Astrocyte (in vitro differentiated cells and primary cell): ENCODE data around the gene PTCD3. TPM values are rescaled to one million over a fixed set of nuclear protein-coding genes. Genes with fewer than 3 reads are reported as not detected.

Experiments
- DNase-seq: peaks from one replicate; pipeline ENCODE4 v3.0.0-alpha.2; 2010; ENCODE audit warnings: low read depth
- FAIRE-seq: peaks from 2 replicates; lab custom pipeline; 2011; peaks lifted over from hg19 to GRCh38; lab: Jason Lieb, UNC
- H2AFZ ChIP-seq: 2 replicates; pipeline ENCODE4 v1.6.0; 2012; ENCODE audit warnings: low read depth, low read length, inconsistent platforms
- H3K27ac ChIP-seq: 2 replicates; pipeline ENCODE4 v1.5.1; 2011; ENCODE audit warnings: low read depth, low read length, inconsistent platforms
- H3K27me3 ChIP-seq: 2 replicates; pipeline ENCODE4 v1.6.0; 2011; ENCODE audit warnings: low read length, inconsistent platforms; ENCODE audit not compliant: insufficient read depth
- H3K36me3 ChIP-seq: 2 replicates; pipeline ENCODE4 v1.5.1; 2011; ENCODE audit warnings: low read length, inconsistent platforms; ENCODE audit not compliant: insufficient read depth
- H3K4me1 ChIP-seq: 2 replicates; pipeline ENCODE4 v1.5.1; 2011; ENCODE audit warnings: low read length, inconsistent platforms; ENCODE audit not compliant: insufficient read depth
- H3K4me2 ChIP-seq: 2 replicates; pipeline ENCODE4 v1.6.0; 2012; ENCODE audit warnings: low read length, inconsistent platforms
- H3K4me3 ChIP-seq: 2 replicates; pipeline ENCODE4 v1.5.1; 2011; ENCODE audit warnings: low read depth, mild to moderate bottlenecking, low read length, inconsistent platforms; ENCODE audit not compliant: insufficient read depth
- H3K79me2 ChIP-seq: 2 replicates; pipeline ENCODE4 v1.6.0; 2012; ENCODE audit warnings: mild to moderate bottlenecking, low read length, inconsistent platforms; ENCODE audit not compliant: insufficient read depth
- H3K9ac ChIP-seq: 2 replicates; pipeline ENCODE4 v1.6.0; 2012; ENCODE audit warnings: mild to moderate bottlenecking, low read length, inconsistent platforms
- H3K9me3 ChIP-seq: 2 replicates; pipeline ENCODE4 v1.5.1; 2012; ENCODE audit warnings: low read depth, mild to moderate bottlenecking, low read length, inconsistent platforms; ENCODE audit not compliant: insufficient read depth
- H4K20me1 ChIP-seq: 2 replicates; pipeline ENCODE4 v1.6.0; 2012; ENCODE audit warnings: low read length, inconsistent platforms; ENCODE audit not compliant: insufficient read depth
- H3K27ac Mint-ChIP-seq: one replicate; pipeline ENCODE4 v1.8.0; 2021; ENCODE audit warnings: mild to moderate bottlenecking, mixed read lengths; ENCODE audit not compliant: unreplicated experiment
- H3K27me3 Mint-ChIP-seq: one replicate; pipeline ENCODE4 v1.8.0; 2021; ENCODE audit warnings: low read depth, mixed read lengths; ENCODE audit not compliant: unreplicated experiment
- H3K36me3 Mint-ChIP-seq: one replicate; pipeline ENCODE4 v1.8.0; 2021; ENCODE audit warnings: low read depth, mixed read lengths; ENCODE audit not compliant: unreplicated experiment
- H3K4me1 Mint-ChIP-seq: one replicate; pipeline ENCODE4 v1.8.0; 2021; ENCODE audit warnings: low read depth, mixed read lengths; ENCODE audit not compliant: unreplicated experiment
- H3K4me3 Mint-ChIP-seq: one replicate; pipeline ENCODE4 v1.8.0; 2021; ENCODE audit warnings: mild to moderate bottlenecking, moderate library complexity, mixed read lengths; ENCODE audit not compliant: unreplicated experiment
- H3K9me3 Mint-ChIP-seq: one replicate; pipeline ENCODE4 v1.8.0; 2021; ENCODE audit warnings: mild to moderate bottlenecking, mixed read lengths; ENCODE audit not compliant: unreplicated experiment
- CTCF ChIP-seq: IDR thresholded peaks from 2 replicates; pipeline ENCODE4 v1.5.1; 2011; ENCODE audit warnings: low read depth, mild to moderate bottlenecking, inconsistent platforms, low read length, moderate library complexity; ENCODE audit not compliant: insufficient read depth
- EZH2 ChIP-seq: IDR thresholded peaks from 2 replicates; pipeline ENCODE4 v1.6.1; 2012; ENCODE audit warnings: mild to moderate bottlenecking, low read length, inconsistent platforms; ENCODE audit not compliant: insufficient read depth
- total RNA-seq: library from RNA; stranded (reverse); gene quantifications from 2 replicates; pipeline ENCODE4 v1.2.1, GENCODE V29; 2021

PTCD3 gene
- total RNA-seq, 1 donor from 2014 or later: 74.5 TPM

DNA sequence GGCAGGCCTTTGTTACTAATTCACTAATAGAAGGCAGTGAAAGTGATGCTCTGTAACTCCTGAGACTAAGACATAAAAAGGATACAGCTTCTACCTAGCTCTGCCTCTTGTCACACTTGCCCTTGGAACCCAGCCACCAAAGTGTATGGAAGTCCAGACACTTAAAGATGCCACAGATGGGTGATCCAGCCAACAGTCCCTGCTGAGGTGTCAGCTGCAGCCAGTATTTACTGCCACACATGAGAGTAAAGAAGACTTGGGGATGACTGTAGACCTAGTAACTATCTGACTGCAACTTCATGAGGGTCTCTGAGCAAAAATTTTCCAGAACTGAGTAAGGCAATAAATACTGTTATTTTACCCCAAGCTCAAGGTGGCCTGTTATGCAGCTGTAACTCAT is 80.4 kb downstream of the PTCD3 start:
- H3K27me3 ChIP-seq: no peaks in the 10 kb centered on the region
- no peaks in the 10 kb centered on the region for H3K27me3 Mint-ChIP-seq
- TF ChIP-seq EZH2 (no peak), CTCF (no peak)
- peaks cover 81% of the 10 kb centered on the region for H4K20me1 ChIP-seq
- no peak overlapping the region for H3K4me3 ChIP-seq
- peaks cover 5% of the 10 kb centered on the region for H3K36me3 Mint-ChIP-seq
- H3K9ac ChIP-seq: no peak overlapping the region
- H3K4me1 ChIP-seq: no peaks in the 10 kb centered on the region
- peaks cover 5% of the 10 kb centered on the region for H3K36me3 ChIP-seq
- peaks cover 100% of the 10 kb centered on the region for H3K79me2 ChIP-seq
- H3K4me2 ChIP-seq: no peak overlapping the region
- no peak overlapping the region for H3K4me3 Mint-ChIP-seq
- no peak for FAIRE-seq
- no peak overlapping the region for H3K27ac Mint-ChIP-seq
- no peaks in the 10 kb centered on the region for H3K9me3 ChIP-seq
- H3K27ac ChIP-seq: no peak overlapping the region
- no peaks in the 10 kb centered on the region for H3K9me3 Mint-ChIP-seq
- H2AFZ ChIP-seq: no peak overlapping the region
- peaks cover 28% of the 10 kb centered on the region for H3K4me1 Mint-ChIP-seq
- DNase-seq: no peak

DNA sequence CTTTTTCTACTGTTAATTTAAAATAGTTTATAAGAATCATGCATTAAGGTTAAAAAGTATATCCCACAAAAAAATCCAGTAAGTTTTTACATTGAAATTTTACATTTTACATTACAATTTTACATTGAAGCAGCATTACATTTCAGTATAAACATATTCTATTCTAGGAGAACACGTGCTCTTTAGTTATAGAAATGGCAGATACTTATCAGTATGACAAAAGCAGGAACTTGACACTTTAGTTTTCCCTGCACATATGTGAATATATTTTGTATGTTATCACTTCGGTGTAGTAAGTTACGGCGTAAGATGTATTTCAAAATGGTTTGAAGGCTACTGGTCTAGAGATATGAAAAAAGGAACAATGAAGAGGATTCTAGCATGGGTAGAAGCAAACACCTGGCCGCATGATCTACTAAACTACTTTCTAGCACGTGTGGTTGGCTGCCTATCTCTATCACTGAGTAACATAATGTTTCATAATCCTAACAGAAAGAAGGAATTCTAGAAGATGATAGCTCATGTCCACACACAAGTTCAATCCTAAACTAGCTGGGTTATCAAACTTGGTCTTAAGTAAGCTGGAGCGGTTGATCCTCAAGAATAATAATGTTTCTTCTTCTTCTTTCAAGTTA is 83.9 kb downstream of the PTCD3 start:
- Histone ChIP-seq H3K27me3 (no peaks in the 10 kb centered on the region), H3K9me3 (no peaks in the 10 kb centered on the region), H4K20me1 (peaks cover 89% of the 10 kb centered on the region), H3K9ac (no peak overlapping the region), H3K4me3 (no peak overlapping the region), H3K36me3 (peaks cover 5% of the 10 kb centered on the region), H3K4me1 (peaks cover 7% of the 10 kb centered on the region), H3K4me2 (no peak overlapping the region), H3K79me2 (peaks cover 97% of the 10 kb centered on the region), H3K27ac (no peak overlapping the region), H2AFZ (no peak overlapping the region)
- H3K27ac Mint-ChIP-seq: no peak overlapping the region
- H3K9me3 Mint-ChIP-seq: no peaks in the 10 kb centered on the region
- H3K4me3 Mint-ChIP-seq: no peak overlapping the region
- peaks cover 31% of the 10 kb centered on the region for H3K4me1 Mint-ChIP-seq
- peaks cover 5% of the 10 kb centered on the region for H3K36me3 Mint-ChIP-seq
- TF ChIP-seq EZH2 (no peak), CTCF (no peak)
- FAIRE-seq: no peak
- H3K27me3 Mint-ChIP-seq: no peaks in the 10 kb centered on the region
- no peak for DNase-seq

Other genes with a start within 250 kb of the PTCD3 start
- gene ST3GAL5, start 217.2 kb upstream of the PTCD3 start, total RNA-seq: 20.0 and 28.2 TPM in 2 replicates
- 42.9 and 45.2 TPM in 2 replicates for gene POLR1A, start 349 bp upstream of the PTCD3 start, total RNA-seq
- gene IMMT, start 89.2 kb downstream of the PTCD3 start, total RNA-seq: 99.3 and 99.4 TPM in 2 replicates
- gene MRPL35, start 93.2 kb downstream of the PTCD3 start, total RNA-seq: 31.4 and 35.2 TPM in 2 replicates
- 0.61 and 1.1 TPM in 2 replicates for gene REEP1, start 231.4 kb downstream of the PTCD3 start, total RNA-seq